Breast epithelium (tissue), 4 donors: ENCODE data around the gene ZFYVE9. TPM values are rescaled to one million over a fixed set of nuclear protein-coding genes. Genes with fewer than 3 reads are reported as not detected.

Source experiments
- DNase-seq, 2 donors: peaks; one replicate each; pipeline ENCODE4 v3.0.0-alpha.2; 2019; ENCODE audit warnings: low spot score in 2 of 2
- H3K27ac ChIP-seq, 2 donors: fragments of 200-600 bp; sonication (generic) in 1 of 2; one replicate each; pipeline ENCODE4 v1.5.1; 2016 to 2019; ENCODE audit warnings: mild to moderate bottlenecking in 1 of 2
- H3K27me3 ChIP-seq, 2 donors: fragments of 200-600 bp; sonication (generic) in 1 of 2; one replicate each; pipeline versions ENCODE4 v1.5.1 to v1.6.0; 2017 to 2019; ENCODE audit warnings: control low read depth in 1 of 2, mild to moderate bottlenecking in 1 of 2
- H3K36me3 ChIP-seq: fragments of 200-600 bp; one replicate; pipeline ENCODE4 v1.5.1; 2019
- H3K4me1 ChIP-seq, 2 donors: fragments of 200-600 bp; sonication (generic); one replicate each; pipeline ENCODE4 v1.5.1; 2016 to 2019; ENCODE audit warnings: control low read depth in 1 of 2
- H3K4me3 ChIP-seq, 3 donors: fragments of 200-600 bp; sonication (generic); 1 replicate in 2 of 3; 2 replicates in 1 of 3; pipeline ENCODE4 v1.5.1; 2016 to 2019; ENCODE audit warnings: mild to moderate bottlenecking in 3 of 3, moderate library complexity in 2 of 3
- H3K9me3 ChIP-seq, 2 donors: fragments of 200-600 bp; sonication (generic) in 1 of 2; one replicate each; pipeline ENCODE4 v1.5.1; 2016 to 2019; ENCODE audit warnings: control low read depth in 1 of 2
- CTCF ChIP-seq, 3 donors: fragments of 450-650 bp; IDR thresholded peaks; one replicate each; pipeline ENCODE4 v1.5.1; 2016 to 2017; ENCODE audit warnings: antibody characterized with exemption in 3 of 3, mild to moderate bottlenecking in 3 of 3, moderate library complexity in 3 of 3
- POLR2A ChIP-seq: fragments of 450-650 bp; IDR thresholded peaks from one replicate; pipeline ENCODE4 v1.6.1; 2016; ENCODE audit warnings: antibody characterized with exemption, mild to moderate bottlenecking, moderate library complexity
- POLR2AphosphoS5 ChIP-seq, 3 donors: sonication (generic); formaldehyde crosslinking; IDR thresholded peaks; one replicate each; pipeline ENCODE4 v1.6.1; 2017; ENCODE audit warnings: antibody characterized with exemption in 3 of 3
- intact Hi-C: fragments of 100-400 bp; cut with DNase I; formaldehyde crosslinking; loops from one replicate; pipeline ENCODE4 v1.15.1; 2023; ENCODE audit warnings: low total_unique reads
- total RNA-seq, 3 donors: library from RNA; depleted of rRNA; stranded (reverse); fragments of >200 nt; gene quantifications; one replicate each; pipeline ENCODE4 v1.1.0, GENCODE V29; 2016

Gene ZFYVE9
- total RNA-seq, 3 donors from 2014 or later, result 31.1 to 44.3 (median 32.8) TPM

- H3K27me3 ChIP-seq, result no peaks in the 10 kb centered on the region
- no peaks in the 10 kb centered on the region for H3K36me3 ChIP-seq
- no peak overlapping the region for H3K4me3 ChIP-seq
- DNase-seq, result no peak
- H3K9me3 ChIP-seq, result no peaks in the 10 kb centered on the region
- TF ChIP-seq POLR2AphosphoS5 (IDR thresholded peaks at IDR 0.05), result no peak
- no peak for TF ChIP-seq POLR2A
- no peak for TF ChIP-seq CTCF (IDR thresholded peaks at IDR 0.05)
- intact Hi-C loops, result no loop called here
- no peaks in the 10 kb centered on the region for H3K4me1 ChIP-seq
- H3K27ac ChIP-seq, result no peak overlapping the region
Observed at GRCh38 chr1:52153898-52154297, 12.0 kb downstream of the ZFYVE9 start.

GRCh38 chr1:52156460-52156859 lies 14.6 kb downstream of the ZFYVE9 start:
- Histone ChIP-seq H3K4me1 (no peaks in the 10 kb centered on the region), H3K9me3 (no peaks in the 10 kb centered on the region), H3K27me3 (no peaks in the 10 kb centered on the region), H3K36me3 (no peaks in the 10 kb centered on the region), H3K27ac (no peak overlapping the region), H3K4me3 (no peak overlapping the region)
- DNase-seq, result no peak
- no peak for TF ChIP-seq POLR2A
- no peak for TF ChIP-seq CTCF (IDR thresholded peaks at IDR 0.05)
- TF ChIP-seq POLR2AphosphoS5 (IDR thresholded peaks at IDR 0.05), result no peak
- intact Hi-C loops, result no loop called here

- Histone ChIP-seq H3K27me3 (no peaks in the 10 kb centered on the region), H3K9me3 (no peaks in the 10 kb centered on the region), H3K36me3 (no peaks in the 10 kb centered on the region), H3K4me1 (no peaks in the 10 kb centered on the region), H3K4me3 (no peak overlapping the region), H3K27ac (no peak overlapping the region)
- TF ChIP-seq CTCF (IDR thresholded peaks at IDR 0.05) (no peak), POLR2AphosphoS5 (IDR thresholded peaks at IDR 0.05) (no peak), POLR2A (no peak)
- intact Hi-C loops, result no loop called here
- DNase-seq, result no peak
Observed at GRCh38 chr1:52157582-52157981, 15.7 kb downstream of the ZFYVE9 start.

GRCh38 chr1:52158218-52158617 lies 16.3 kb downstream of the ZFYVE9 start:
- Histone ChIP-seq H3K4me3 (no peak overlapping the region), H3K27ac (no peak overlapping the region), H3K9me3 (no peaks in the 10 kb centered on the region), H3K36me3 (no peaks in the 10 kb centered on the region), H3K27me3 (no peaks in the 10 kb centered on the region), H3K4me1 (no peaks in the 10 kb centered on the region)
- intact Hi-C loops, result no loop called here
- no peak for DNase-seq
- TF ChIP-seq POLR2A, result no peak
- no peak for TF ChIP-seq POLR2AphosphoS5 (IDR thresholded peaks at IDR 0.05)
- TF ChIP-seq CTCF (IDR thresholded peaks at IDR 0.05), result no peak

- Histone ChIP-seq H3K4me1 (no peaks in the 10 kb centered on the region), H3K4me3 (no peak overlapping the region), H3K36me3 (no peaks in the 10 kb centered on the region), H3K27ac (no peak overlapping the region), H3K27me3 (no peaks in the 10 kb centered on the region), H3K9me3 (no peaks in the 10 kb centered on the region)
- TF ChIP-seq CTCF (IDR thresholded peaks at IDR 0.05), result no peak
- no peak for TF ChIP-seq POLR2AphosphoS5 (IDR thresholded peaks at IDR 0.05)
- no peak for TF ChIP-seq POLR2A
- DNase-seq, result no peak
- intact Hi-C loops, result no loop called here
Observed at GRCh38 chr1:52159033-52159789, 17.3 kb downstream of the ZFYVE9 start.
